Endothelial cell of umbilical vein (primary cell): ENCODE results near the gene EP300. TPM values are rescaled to one million over a fixed set of nuclear protein-coding genes. Genes with fewer than 3 reads are reported as not detected.

Experiments
- BruUV-seq: library from RNA; stranded (reverse); fragments of 400-500 nt; replicated peaks from 2 replicates; lab custom pipeline; 2021; lab: Mats Ljungman, UMichigan
- CTCF ChIA-PET: fragments of 300-600, 350-600 bp; sonication (Branson Sonifier 250); formaldehyde crosslinking; loops from one replicate; lab custom pipeline; 2021; ENCODE audit warnings: antibody characterized with exemption, inconsistent platforms; lab: Charles Lee
- POLR2A ChIA-PET: fragments of 300-600, 350-600 bp; sonication (Branson Sonifier 250); formaldehyde crosslinking; loops from one replicate; lab custom pipeline; 2021; ENCODE audit warnings: antibody characterized with exemption, inconsistent platforms; lab: Charles Lee
- DNase-seq: peaks from one replicate; pipeline ENCODE4 v3.0.0-alpha.2; 2011; ENCODE audit warnings: low read depth, low spot score
- FAIRE-seq: peaks from 2 replicates; lab custom pipeline; 2011; peaks lifted over from hg19 to GRCh38; lab: Jason Lieb, UNC
- H2AFZ ChIP-seq: 2 replicates; pipeline ENCODE4 v1.6.0; 2012; ENCODE audit warnings: low read depth, low read length, control low read depth, inconsistent platforms
- H3K27ac ChIP-seq: 2 replicates; pipeline ENCODE4 v1.5.1; 2011; ENCODE audit warnings: low read depth, mild to moderate bottlenecking, control low read depth, low read length, moderate library complexity; ENCODE audit not compliant: insufficient read depth
- H3K27me3 ChIP-seq, 2 experiments: 2 replicates each; pipeline versions ENCODE4 v1.6.0 to v1.6.1; 2011; ENCODE audit warnings: low read length in 2 of 2, mixed read lengths in 1 of 2; ENCODE audit not compliant: control insufficient read depth in 2 of 2, insufficient read depth in 2 of 2
- H3K36me3 ChIP-seq, 2 experiments: 2 replicates in 1 of 2; 3 replicates in 1 of 2; pipeline ENCODE4 v1.5.1; 2011; ENCODE audit warnings: low read length in 2 of 2, mild to moderate bottlenecking in 1 of 2, moderate library complexity in 1 of 2; ENCODE audit not compliant: control insufficient read depth in 2 of 2, insufficient read depth in 2 of 2; ENCODE audit errors: extremely low read depth in 1 of 2
- H3K4me1 ChIP-seq: 3 replicates; pipeline ENCODE4 v1.5.1; 2011; ENCODE audit warnings: mild to moderate bottlenecking, low read length; ENCODE audit not compliant: control insufficient read depth, insufficient read depth; ENCODE audit errors: extremely low read depth
- H3K4me2 ChIP-seq: 2 replicates; pipeline ENCODE4 v1.6.1; 2011; ENCODE audit warnings: low read length, control low read depth, mixed read lengths; ENCODE audit not compliant: insufficient read depth
- H3K4me3 ChIP-seq, 3 experiments: fragments of 200-600 bp in 1 of 3; sonication (generic), shearing (Covaris generic) in 1 of 3; replicated peaks in 1 of 3; 2 replicates each; pipeline ENCODE4 v1.5.1; 2011 to 2016; ENCODE audit warnings: control low read depth in 3 of 3, low read length in 3 of 3, mild to moderate bottlenecking in 2 of 3, inconsistent platforms in 1 of 3, low read depth in 1 of 3, moderate library complexity in 1 of 3; ENCODE audit not compliant: insufficient read depth in 1 of 3
- H3K79me2 ChIP-seq: 2 replicates; pipeline ENCODE4 v1.6.0; 2012; ENCODE audit warnings: low read length, inconsistent platforms; ENCODE audit not compliant: control insufficient read depth, insufficient read depth
- H3K9ac ChIP-seq: replicated peaks from 2 replicates; pipeline ENCODE3; 2011; ENCODE audit warnings: low read length, control low read depth; ENCODE audit not compliant: insufficient read depth; ENCODE audit errors: extremely low read depth
- H3K9me1 ChIP-seq: replicated peaks from 3 replicates; pipeline ENCODE4 v1.6.0; 2011; ENCODE audit warnings: mild to moderate bottlenecking, low read length; ENCODE audit not compliant: control insufficient read depth, insufficient read depth; ENCODE audit errors: extremely low read depth
- H3K9me3 ChIP-seq: replicated peaks from 2 replicates; pipeline ENCODE4 v1.5.1; 2012; ENCODE audit warnings: low read length, inconsistent platforms; ENCODE audit not compliant: control insufficient read depth, insufficient read depth
- H4K20me1 ChIP-seq: replicated peaks from 2 replicates; pipeline ENCODE3; 2011; ENCODE audit warnings: mild to moderate bottlenecking, low read length; ENCODE audit not compliant: control insufficient read depth, insufficient read depth; ENCODE audit errors: extremely low read depth
- EZH2 ChIP-seq: IDR thresholded peaks from 2 replicates; pipeline ENCODE4 v1.6.1; 2012; ENCODE audit warnings: borderline replicate concordance, low read depth, mild to moderate bottlenecking, moderate library complexity, low read length, inconsistent platforms; ENCODE audit not compliant: severe bottlenecking
- FOS ChIP-seq: IDR thresholded peaks from 2 replicates; pipeline ENCODE4 v1.6.1; 2011; ENCODE audit warnings: mild to moderate bottlenecking, low read length, moderate library complexity, borderline replicate concordance; ENCODE audit not compliant: insufficient read depth
- GATA2 ChIP-seq: IDR thresholded peaks from 2 replicates; pipeline ENCODE4 v1.7.0; 2011; ENCODE audit warnings: low read depth, mild to moderate bottlenecking, moderate library complexity, mixed read lengths, low read length; ENCODE audit not compliant: insufficient read length, insufficient read depth
- JUN ChIP-seq: IDR thresholded peaks from 2 replicates; pipeline ENCODE4 v1.6.1; 2011; ENCODE audit warnings: borderline replicate concordance, low read depth; ENCODE audit not compliant: insufficient read length, insufficient read depth
- MYC ChIP-seq: IDR thresholded peaks from one replicate; pipeline ENCODE4 v1.6.1; 2011; ENCODE audit warnings: mild to moderate bottlenecking, low read depth, low read length
- POLR2A ChIP-seq: IDR thresholded peaks from 2 replicates; pipeline ENCODE4 v1.6.1; 2012; ENCODE audit warnings: low read depth, mild to moderate bottlenecking, control low read depth, low read length
- POLR2AphosphoS5 ChIP-seq: IDR thresholded peaks from 2 replicates; pipeline ENCODE4 v1.6.1; 2012; ENCODE audit warnings: low read depth, mild to moderate bottlenecking, control low read depth, low read length, moderate library complexity; ENCODE audit not compliant: insufficient read depth
- dilution Hi-C: fragments of 300-500 bp; cut with MboI; formaldehyde crosslinking; loops from one replicate; pipeline ENCODE4 v1.15.0; 2019; ENCODE audit warnings: low sequenced_read_pairs; ENCODE audit not compliant: extremely low pct_ligation_motif_present
- intact Hi-C: fragments of 100-400 bp; cut with micrococcal nuclease; formaldehyde crosslinking; loops from one replicate; pipeline ENCODE4 v1.10.0; 2022
- polyA plus RNA-seq, 4 experiments: library from polyadenylated mRNA; depleted of rRNA in 3 of 4; stranded (reverse) in 3 of 4; unstranded in 1 of 4; fragments of >200 nt; gene quantifications; 2 replicates each; pipeline versions ENCODE4 v1.2.1 to v1.2.3, GENCODE V29; 2011 to 2012; ENCODE audit warnings: missing spikeins in 1 of 4
- total RNA-seq: library from RNA; stranded (reverse); gene quantifications from 2 replicates; pipeline ENCODE4 v1.2.3, GENCODE V29; 2021
- TF ChIP-seq, protein P1 (sequence below): IDR thresholded peaks from 2 replicates; pipeline ENCODE4 v1.6.1; 2011; ENCODE audit not compliant: insufficient read depth, insufficient read length
- TF ChIP-seq, protein P2 (sequence below), 2 donors: IDR thresholded peaks; 1 replicate in 1 of 2; 2 replicates in 1 of 2; pipeline ENCODE4 v1.5.1; 2011; ENCODE audit warnings: low read length in 2 of 2, mild to moderate bottlenecking in 2 of 2, moderate library complexity in 2 of 2, control low read depth in 1 of 2, inconsistent platforms in 1 of 2, low read depth in 1 of 2; ENCODE audit not compliant: insufficient read depth in 1 of 2; ENCODE audit errors: extremely low read depth in 1 of 2

Gene EP300
- total and polyA plus RNA-seq, 2 donors (not counting 3 experiments of a cell fraction or from before 2014, with no cell fraction given), result 24.4 to 63.0 TPM

GRCh38 chr22:41215409-41215808 is 123.0 kb downstream of the EP300 start:
- dilution Hi-C loops, result no loop called here
- intact Hi-C loops, result no loop called here
- Histone ChIP-seq H4K20me1 (no peaks in the 10 kb centered on the region), H3K9me3 (no peaks in the 10 kb centered on the region), H3K4me3 (no peak overlapping the region), H3K79me2 (no peaks in the 10 kb centered on the region), H3K27me3 (no peaks in the 10 kb centered on the region), H2AFZ (no peak overlapping the region), H3K4me2 (no peak overlapping the region), H3K27ac (no peak overlapping the region), H3K9me1 (no peaks in the 10 kb centered on the region), H3K9ac (no peak overlapping the region), H3K36me3 (peaks cover 2 to 7% of the 10 kb centered on the region in 2 experiments), H3K4me1 (peaks cover 12% of the 10 kb centered on the region)
- no TSS peak for BruUV-seq
- TF ChIP-seq EZH2 (no peak), MYC (no peak), JUN (no peak), POLR2A (no peak), GATA2 (no peak), FOS (no peak), POLR2AphosphoS5 (no peak)
- TF ChIP-seq, protein P1, sequence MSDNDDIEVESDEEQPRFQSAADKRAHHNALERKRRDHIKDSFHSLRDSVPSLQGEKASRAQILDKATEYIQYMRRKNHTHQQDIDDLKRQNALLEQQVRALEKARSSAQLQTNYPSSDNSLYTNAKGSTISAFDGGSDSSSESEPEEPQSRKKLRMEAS, result no peak
- TF ChIP-seq, protein P2, sequence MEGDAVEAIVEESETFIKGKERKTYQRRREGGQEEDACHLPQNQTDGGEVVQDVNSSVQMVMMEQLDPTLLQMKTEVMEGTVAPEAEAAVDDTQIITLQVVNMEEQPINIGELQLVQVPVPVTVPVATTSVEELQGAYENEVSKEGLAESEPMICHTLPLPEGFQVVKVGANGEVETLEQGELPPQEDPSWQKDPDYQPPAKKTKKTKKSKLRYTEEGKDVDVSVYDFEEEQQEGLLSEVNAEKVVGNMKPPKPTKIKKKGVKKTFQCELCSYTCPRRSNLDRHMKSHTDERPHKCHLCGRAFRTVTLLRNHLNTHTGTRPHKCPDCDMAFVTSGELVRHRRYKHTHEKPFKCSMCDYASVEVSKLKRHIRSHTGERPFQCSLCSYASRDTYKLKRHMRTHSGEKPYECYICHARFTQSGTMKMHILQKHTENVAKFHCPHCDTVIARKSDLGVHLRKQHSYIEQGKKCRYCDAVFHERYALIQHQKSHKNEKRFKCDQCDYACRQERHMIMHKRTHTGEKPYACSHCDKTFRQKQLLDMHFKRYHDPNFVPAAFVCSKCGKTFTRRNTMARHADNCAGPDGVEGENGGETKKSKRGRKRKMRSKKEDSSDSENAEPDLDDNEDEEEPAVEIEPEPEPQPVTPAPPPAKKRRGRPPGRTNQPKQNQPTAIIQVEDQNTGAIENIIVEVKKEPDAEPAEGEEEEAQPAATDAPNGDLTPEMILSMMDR (IDR thresholded peaks at IDR 0.05; ENCODE audit: extremely low read depth in 1 of 2, insufficient read depth in 1 of 2, low read depth in 1 of 2, low read length in 2 of 2), result no peak
- POLR2A ChIA-PET, result no interaction called here
- FAIRE-seq, result no peak
- no peak for DNase-seq
- CTCF ChIA-PET, result interaction anchor here (1.1 to 1.6 kb wide), 2 partner anchors 16 to 22 kb away, joined by 3 read pairs; no protein-coding TSS in a partner anchor
